Fibroblast of skin of back (primary cell): ENCODE measurements around the gene NEMP1.
A peak's percentile ranks its signal among the peaks of the same experiment; 100 is the strongest.
"Not testable (repeated sequence)": the region's sequence is repeated elsewhere in the genome, so short reads cannot be mapped to it uniquely, and the experiment has no call there.

Source experiments
- DNase-seq: peaks from one replicate; pipeline ENCODE4 v3.0.0-alpha.2; 2013

The NEMP1 gene

GRCh38 chr12:57090924-57091637, 12.5 kb upstream of the NEMP1 start:
- DNase-seq = no peak

GRCh38 chr12:57090490-57090889, 11.9 kb upstream of the NEMP1 start:
- no peak for DNase-seq

GRCh38 chr12:57089271-57090245, 11.0 kb upstream of the NEMP1 start:
- DNase-seq = peak; percentile 75

- peak; percentile 95 for DNase-seq
These were observed 10.0 kb upstream of the NEMP1 start, which contains the start of gene NAB2 for GRCh38 chr12:57088354-57089270. TSS of gene NAB2 (plus strand) at chr12:57089114. CDS start at chr12:57089272, 158 bp downstream.

GRCh38 chr12:57087691-57088353, 9.2 kb upstream of the NEMP1 start:
- DNase-seq = peak; percentile 98

GRCh38 chr12:57087010-57087690, 8.6 kb upstream of the NEMP1 start:
- DNase-seq = peak; percentile 91

- DNase-seq = peak; percentile 77
These were observed 8.0 kb upstream of the NEMP1 start for GRCh38 chr12:57086493-57087009.

- peak; percentile 40 for DNase-seq
These were observed 7.5 kb upstream of the NEMP1 start for GRCh38 chr12:57085999-57086492.

- DNase-seq = no peak
These were observed 2.3 kb upstream of the NEMP1 start for GRCh38 chr12:57080855-57081254.

GRCh38 chr12:57079821-57080220, 1.2 kb upstream of the NEMP1 start:
- DNase-seq = no peak

GRCh38 chr12:57073566-57074450, 4.8 kb downstream of the NEMP1 start:
- not testable (repeated sequence) for DNase-seq

GRCh38 chr12:57072661-57073060, 5.9 kb downstream of the NEMP1 start:
- no peak for DNase-seq

- peak; percentile 78 for DNase-seq
These were observed 9.1 kb downstream of the NEMP1 start for GRCh38 chr12:57069523-57069922.

GRCh38 chr12:57066245-57066644, 12.3 kb downstream of the NEMP1 start:
- no peak for DNase-seq

- DNase-seq = no peak
These were observed 14.5 kb downstream of the NEMP1 start for GRCh38 chr12:57063991-57064685.

GRCh38 chr12:57058454-57058853, 20.1 kb downstream of the NEMP1 start:
- DNase-seq = no peak

GRCh38 chr12:57057067-57057751, 21.4 kb downstream of the NEMP1 start:
- DNase-seq = no peak

GRCh38 chr12:57055824-57056223, 22.8 kb downstream of the NEMP1 start:
- no peak for DNase-seq
